Activated naive CD8-positive, alpha-beta T cell (primary cell): ENCODE results near the gene CA9.
A peak's percentile ranks its signal among the peaks of the same experiment; 100 is the strongest.

Experiments
- H3K27ac Mint-ChIP-seq: one replicate; pipeline ENCODE4 v1.8.0; 2021; ENCODE audit warnings: mixed read lengths
- H3K27me3 Mint-ChIP-seq: one replicate; pipeline ENCODE4 v1.8.0; 2021; ENCODE audit warnings: mixed read lengths
- H3K36me3 Mint-ChIP-seq: one replicate; pipeline ENCODE4 v1.8.0; 2021; ENCODE audit warnings: mixed read lengths
- H3K4me1 Mint-ChIP-seq: one replicate; pipeline ENCODE4 v1.8.0; 2021; ENCODE audit warnings: low read depth, mixed read lengths
- H3K4me3 Mint-ChIP-seq: one replicate; pipeline ENCODE4 v1.8.0; 2021; ENCODE audit warnings: mild to moderate bottlenecking, mixed read lengths
- H3K9me3 Mint-ChIP-seq: one replicate; pipeline ENCODE4 v1.8.0; 2021; ENCODE audit warnings: low read depth, mixed read lengths

The CA9 gene

DNA sequence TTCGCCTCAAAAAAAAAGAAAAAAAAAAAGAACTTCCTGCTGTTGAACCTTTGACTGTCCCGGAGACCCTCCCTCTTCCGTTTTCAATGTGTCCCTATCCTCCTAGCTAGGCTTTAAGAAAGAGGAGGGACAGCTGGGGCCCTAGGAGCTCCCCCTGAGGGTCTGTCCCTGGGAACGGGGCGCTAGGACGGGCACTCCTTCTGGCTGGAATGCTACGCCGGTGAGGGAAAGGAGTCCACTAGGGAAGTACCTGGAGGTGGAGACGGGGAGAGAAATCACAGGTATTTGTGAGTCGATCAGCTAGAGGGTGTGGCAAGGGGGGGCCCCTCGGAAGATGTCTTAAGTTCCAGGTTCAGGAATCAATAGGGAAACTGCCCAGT, 27.6 kb upstream of the CA9 start:
- no peaks in the 10 kb centered on the region for H3K36me3 Mint-ChIP-seq
- peaks cover 63% of the 10 kb centered on the region for H3K4me1 Mint-ChIP-seq
- peak overlapping the region; percentile 93 for H3K27ac Mint-ChIP-seq
- H3K9me3 Mint-ChIP-seq, result no peaks in the 10 kb centered on the region
- peak overlapping the region; percentile 96 for H3K4me3 Mint-ChIP-seq
- H3K27me3 Mint-ChIP-seq, result no peaks in the 10 kb centered on the region

DNA sequence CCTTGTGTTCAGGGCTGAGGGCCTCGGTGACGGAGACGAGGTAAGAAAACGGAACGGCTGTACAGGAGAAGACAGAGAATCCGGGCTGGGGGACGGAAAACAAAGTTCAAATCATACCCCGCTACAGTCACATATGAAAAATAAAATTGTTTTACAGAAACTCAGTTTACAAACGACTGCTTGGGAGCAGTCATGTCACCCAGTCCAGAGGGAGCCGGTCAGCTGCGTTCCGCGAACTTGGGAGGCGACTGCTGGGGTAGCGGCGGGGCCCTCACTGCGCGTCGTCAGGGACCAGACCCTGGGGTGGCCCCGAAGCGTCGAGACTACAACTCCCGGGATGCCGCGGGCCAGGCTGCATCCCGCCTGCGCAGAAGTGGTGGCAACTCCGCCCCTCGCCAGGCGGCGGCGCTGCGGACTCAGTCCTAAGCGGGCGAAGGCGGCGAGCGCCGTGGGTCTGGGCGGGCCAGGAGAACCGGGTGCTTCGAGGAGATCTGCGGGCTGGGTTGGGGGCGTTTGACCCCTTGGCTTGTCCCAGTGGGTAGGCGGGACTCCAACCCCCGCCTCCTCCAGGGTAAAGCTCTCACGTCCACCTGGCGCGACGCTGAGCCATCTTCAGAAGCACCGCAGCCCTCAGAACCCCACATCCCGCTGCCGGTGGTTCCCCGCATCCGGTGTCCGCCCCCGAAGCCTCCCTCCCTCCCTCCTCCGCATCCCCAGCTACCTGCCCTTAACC, 27.0 kb upstream of the CA9 start:
- H3K9me3 Mint-ChIP-seq, result no peaks in the 10 kb centered on the region
- peaks cover 65% of the 10 kb centered on the region for H3K4me1 Mint-ChIP-seq
- H3K4me3 Mint-ChIP-seq, result peak overlapping the region; percentile 96
- H3K27me3 Mint-ChIP-seq, result no peaks in the 10 kb centered on the region
- peak overlapping the region; percentile 93 for H3K27ac Mint-ChIP-seq
- no peaks in the 10 kb centered on the region for H3K36me3 Mint-ChIP-seq

DNA sequence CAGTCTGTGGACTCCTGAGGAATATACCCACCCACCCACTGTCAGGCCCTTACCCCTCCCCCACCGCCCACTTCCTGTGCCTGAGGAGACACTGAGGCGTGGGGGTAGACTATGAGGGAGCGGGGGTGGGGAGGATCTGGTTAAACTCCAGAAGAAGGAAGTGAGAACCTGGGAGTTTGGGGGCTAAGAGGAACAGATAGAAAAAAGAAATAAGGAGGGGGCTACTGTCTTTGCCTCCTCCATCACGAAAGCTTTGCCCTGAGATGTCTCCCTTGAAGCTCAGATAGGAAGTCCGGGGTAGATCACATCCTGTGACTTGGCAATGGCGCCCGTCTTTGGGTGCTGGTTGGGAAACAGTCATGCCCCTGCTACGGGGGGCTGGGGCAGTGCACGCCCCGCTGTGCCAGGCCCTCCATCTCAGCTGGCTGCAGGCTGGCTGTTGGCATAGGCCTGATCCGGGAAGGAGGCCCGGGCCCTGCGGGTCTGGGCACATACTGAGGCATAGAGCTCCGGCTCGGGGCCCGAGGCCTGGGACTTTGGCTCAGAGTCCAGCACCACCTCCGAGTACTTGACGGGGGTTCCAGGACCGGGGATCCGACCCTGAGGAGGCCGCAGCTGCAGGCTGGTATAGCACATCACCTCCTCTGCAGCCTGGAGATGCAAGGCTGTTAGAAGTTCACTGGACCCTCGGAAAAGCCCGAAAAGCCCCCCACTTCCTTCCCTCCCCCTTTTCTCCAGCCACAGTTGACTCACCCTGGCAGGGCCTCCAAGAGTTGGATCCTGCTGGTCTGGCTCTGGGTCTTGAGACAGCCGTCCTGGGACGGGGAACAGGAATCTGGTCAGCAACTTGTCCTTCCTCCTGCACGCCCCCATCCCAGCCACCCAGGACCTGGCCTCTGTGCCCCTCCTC, 24.0 kb upstream of the CA9 start:
- peaks cover 64% of the 10 kb centered on the region for H3K4me1 Mint-ChIP-seq

DNA sequence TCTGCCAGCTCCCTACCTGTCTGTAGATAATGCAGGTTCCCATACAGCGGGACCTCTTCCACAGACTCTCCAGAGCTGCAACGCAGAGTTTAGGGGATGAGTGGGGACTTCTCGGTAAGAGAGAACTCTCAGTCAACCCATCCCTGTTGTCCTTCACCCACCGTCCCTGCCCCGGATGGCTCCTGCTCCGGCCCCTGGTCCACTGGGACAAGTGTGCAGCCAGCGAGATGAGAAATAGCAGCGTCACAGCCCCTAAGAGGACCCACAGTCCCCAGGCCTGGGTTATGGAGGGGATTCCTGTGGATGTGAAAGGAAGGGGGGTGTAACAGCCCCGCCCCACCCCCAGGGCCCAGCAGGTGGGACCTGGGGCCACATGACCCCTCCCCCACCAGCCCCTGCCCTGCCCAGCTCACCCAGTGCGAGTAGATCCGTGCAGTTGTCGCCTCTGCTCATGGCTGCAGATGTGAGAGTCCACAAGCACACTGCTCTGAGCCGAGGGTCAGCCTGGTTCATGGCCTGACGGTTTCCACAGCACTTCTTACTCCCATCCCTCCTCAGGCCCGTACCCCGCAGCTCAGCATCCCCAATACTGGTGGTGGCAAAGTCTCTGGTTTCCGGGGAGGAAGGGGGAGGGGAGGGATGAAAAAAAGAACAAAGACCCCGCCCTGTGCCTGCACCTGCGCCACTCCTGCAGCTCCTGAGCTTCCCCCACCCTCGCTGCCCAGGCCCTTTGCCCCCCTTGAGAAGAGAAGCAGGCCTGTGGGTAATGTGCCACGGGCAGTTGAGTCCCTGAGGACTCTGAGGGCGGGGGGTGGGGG, 23.2 kb upstream of the CA9 start, which contains the start of gene SIT1:
Gene SIT1, minus strand, starts transcription at position 591 of the 818 bp plus-strand sequence. Its CDS starts 78 bp downstream, at position 513.
- Mint-ChIP-seq H3K9me3 (no peaks in the 10 kb centered on the region), H3K4me1 (peaks cover 61% of the 10 kb centered on the region), H3K4me3 (peak within 1 kb of the TSS; percentile 85), H3K27me3 (no peaks in the 10 kb centered on the region), H3K27ac (peak within 1 kb of the TSS; percentile 91), H3K36me3 (no peaks in the 10 kb centered on the region)

More for the DNA sequence above, 24.0 kb upstream of the CA9 start:
- no peaks in the 10 kb centered on the region for H3K36me3 Mint-ChIP-seq
- H3K27me3 Mint-ChIP-seq, result no peaks in the 10 kb centered on the region
- H3K27ac Mint-ChIP-seq, result peak overlapping the region; percentile 91
- H3K9me3 Mint-ChIP-seq, result no peaks in the 10 kb centered on the region
- peak overlapping the region; percentile 85 for H3K4me3 Mint-ChIP-seq

DNA sequence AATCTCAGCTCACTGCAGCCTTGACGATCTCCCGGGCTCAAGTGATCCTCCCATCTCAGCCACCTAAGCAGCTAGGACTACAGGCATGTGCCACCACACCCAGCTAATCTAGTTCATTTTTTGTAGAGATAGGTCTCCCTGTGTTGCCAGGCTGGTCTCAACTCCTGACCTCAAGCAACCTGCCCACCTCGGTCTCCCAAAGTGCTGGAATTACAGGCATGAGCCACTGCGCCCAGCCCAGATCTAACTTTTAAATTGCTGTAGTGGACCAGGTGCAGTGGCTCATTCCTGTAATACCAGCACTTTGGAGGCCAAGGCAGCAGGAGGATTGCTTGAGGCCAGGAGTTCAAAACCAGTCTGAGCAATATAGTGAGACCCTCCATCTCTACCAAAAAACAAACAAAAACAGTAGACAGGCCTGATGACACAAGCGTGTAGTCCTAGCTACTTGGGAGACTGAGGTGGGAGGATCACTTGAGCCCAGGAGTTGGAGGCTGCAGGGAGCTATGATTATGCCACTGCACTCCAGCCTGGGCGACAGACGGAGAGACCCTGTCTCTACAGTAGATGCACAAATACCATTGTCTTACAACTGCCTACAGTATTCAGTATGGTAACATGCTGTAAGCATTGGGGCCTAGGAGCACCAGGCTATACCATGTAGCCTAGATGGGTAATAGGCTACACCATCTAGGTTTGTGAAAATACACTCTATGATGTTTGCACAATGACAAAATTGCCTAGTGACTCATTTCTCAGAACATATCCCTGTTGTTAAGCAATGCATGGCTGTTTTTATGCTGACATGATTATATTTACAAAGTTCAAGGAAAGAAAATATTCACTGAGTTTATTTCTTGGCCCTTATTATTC, 21.5 kb upstream of the CA9 start:
- Mint-ChIP-seq H3K9me3 (no peaks in the 10 kb centered on the region), H3K4me3 (peak overlapping the region; percentile 38), H3K36me3 (no peaks in the 10 kb centered on the region), H3K27me3 (no peaks in the 10 kb centered on the region), H3K4me1 (peaks cover 66% of the 10 kb centered on the region), H3K27ac (peak overlapping the region; percentile 91)

DNA sequence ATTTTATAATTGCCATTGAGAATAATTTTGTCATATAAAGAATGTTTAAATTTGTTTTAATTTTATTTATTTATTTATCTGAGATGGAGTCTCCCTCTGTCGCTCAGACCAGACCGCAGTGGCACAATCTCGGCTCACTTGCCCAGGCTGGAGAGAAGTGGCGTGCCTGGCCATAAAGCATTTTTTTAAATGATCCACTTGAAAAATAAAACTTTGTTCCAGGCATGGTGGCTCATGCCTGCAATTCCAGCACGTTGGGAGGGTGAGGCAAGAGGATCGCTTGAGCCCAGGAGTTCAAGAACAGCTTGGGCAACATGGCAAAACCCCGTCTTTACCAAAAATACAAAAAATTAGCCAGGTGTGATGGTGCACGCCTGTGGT, 20.9 kb upstream of the CA9 start:
- no peak overlapping the region for H3K4me3 Mint-ChIP-seq
- no peak overlapping the region for H3K27ac Mint-ChIP-seq
- no peaks in the 10 kb centered on the region for H3K36me3 Mint-ChIP-seq
- no peaks in the 10 kb centered on the region for H3K9me3 Mint-ChIP-seq
- no peaks in the 10 kb centered on the region for H3K27me3 Mint-ChIP-seq
- H3K4me1 Mint-ChIP-seq, result peaks cover 66% of the 10 kb centered on the region

DNA sequence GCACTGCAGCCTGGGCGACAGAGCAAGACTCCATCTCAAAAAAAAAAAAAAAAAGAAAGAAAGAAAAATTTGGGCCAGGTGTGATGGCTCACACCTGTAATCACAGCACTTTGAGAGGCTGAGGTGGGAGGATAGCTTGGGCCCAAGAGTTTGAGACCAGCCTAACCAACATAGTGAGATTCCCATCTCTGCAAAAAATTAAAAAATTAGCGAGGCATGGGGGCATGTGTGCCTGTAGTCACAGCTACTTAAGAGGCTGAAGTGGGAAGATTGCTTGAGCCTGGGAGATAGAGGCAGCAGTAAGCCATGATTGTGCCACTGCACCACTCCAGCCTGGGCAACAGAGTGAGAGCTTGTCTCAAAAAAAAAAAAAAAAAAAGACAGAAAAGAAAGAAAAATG, 20.1 kb upstream of the CA9 start:
- H3K9me3 Mint-ChIP-seq, result no peaks in the 10 kb centered on the region
- H3K27ac Mint-ChIP-seq, result no peak overlapping the region
- no peak overlapping the region for H3K4me3 Mint-ChIP-seq

DNA sequence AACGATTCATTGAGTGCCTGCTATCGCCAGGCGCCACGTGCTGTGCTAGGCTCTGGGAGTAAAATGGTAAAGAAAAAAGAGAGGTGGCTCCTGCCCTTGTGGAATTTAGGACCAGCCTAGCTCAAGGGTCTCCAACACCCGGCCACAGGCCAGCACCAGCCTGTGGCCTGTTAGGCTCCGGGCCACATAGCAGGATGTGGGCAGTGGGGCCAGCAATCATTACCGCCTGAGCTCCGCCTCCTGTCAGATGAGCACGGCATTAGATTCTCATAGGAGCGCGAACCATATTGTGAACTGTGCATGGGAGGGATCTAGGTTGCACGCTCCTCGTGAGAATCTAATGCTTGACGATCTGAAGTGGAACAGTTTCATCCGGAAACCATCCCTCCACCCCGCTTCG, 17.4 kb upstream of the CA9 start:
- H3K27ac Mint-ChIP-seq, result peak overlapping the region; percentile 99

More for the DNA sequence above, 20.1 kb upstream of the CA9 start:
- H3K36me3 Mint-ChIP-seq, result no peaks in the 10 kb centered on the region
- no peaks in the 10 kb centered on the region for H3K27me3 Mint-ChIP-seq
- H3K4me1 Mint-ChIP-seq, result peaks cover 60% of the 10 kb centered on the region

DNA sequence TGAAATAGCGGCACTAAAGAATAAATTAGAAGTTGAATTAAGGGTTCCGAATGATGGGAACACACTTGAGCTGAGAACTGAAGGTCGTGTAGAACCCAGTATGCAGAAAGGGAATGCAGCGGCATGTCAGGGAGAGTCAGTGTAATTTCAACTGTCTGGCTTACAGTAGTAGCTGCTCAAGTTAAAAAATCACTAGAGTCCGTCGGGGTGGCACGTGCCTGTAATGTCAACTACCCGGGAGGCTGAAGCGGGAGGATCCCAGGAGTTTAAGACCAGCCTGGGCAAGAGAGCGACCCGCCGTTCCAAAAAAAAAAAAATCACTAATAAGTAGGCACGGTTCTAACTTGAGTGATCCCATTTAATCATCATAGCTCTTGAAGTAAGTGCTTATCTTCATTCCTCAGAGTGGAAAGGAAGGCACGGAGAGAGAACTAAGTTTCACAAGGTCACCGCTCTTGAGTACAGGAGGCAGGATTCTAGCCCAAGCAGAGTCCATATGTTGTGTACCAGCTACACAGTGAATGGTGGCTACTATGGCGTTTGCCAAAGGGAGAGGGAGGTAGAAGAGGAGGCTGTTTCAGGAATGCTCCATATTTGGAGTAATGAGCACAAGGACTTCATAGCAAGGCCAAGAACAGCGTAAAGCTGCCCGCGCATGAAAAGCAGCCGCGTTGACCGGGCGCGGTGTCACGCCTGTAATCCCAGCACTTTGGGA, 16.7 kb upstream of the CA9 start:
- Mint-ChIP-seq H3K4me1 (peaks cover 64% of the 10 kb centered on the region), H3K36me3 (peaks cover 2% of the 10 kb centered on the region), H3K27ac (peak overlapping the region; percentile 99), H3K27me3 (no peaks in the 10 kb centered on the region), H3K9me3 (no peaks in the 10 kb centered on the region), H3K4me3 (peak overlapping the region; percentile 85)

More for the DNA sequence above, 17.4 kb upstream of the CA9 start:
- peaks cover 2% of the 10 kb centered on the region for H3K36me3 Mint-ChIP-seq
- peak overlapping the region; percentile 85 for H3K4me3 Mint-ChIP-seq
- no peaks in the 10 kb centered on the region for H3K9me3 Mint-ChIP-seq
- no peaks in the 10 kb centered on the region for H3K27me3 Mint-ChIP-seq
- peaks cover 66% of the 10 kb centered on the region for H3K4me1 Mint-ChIP-seq

DNA sequence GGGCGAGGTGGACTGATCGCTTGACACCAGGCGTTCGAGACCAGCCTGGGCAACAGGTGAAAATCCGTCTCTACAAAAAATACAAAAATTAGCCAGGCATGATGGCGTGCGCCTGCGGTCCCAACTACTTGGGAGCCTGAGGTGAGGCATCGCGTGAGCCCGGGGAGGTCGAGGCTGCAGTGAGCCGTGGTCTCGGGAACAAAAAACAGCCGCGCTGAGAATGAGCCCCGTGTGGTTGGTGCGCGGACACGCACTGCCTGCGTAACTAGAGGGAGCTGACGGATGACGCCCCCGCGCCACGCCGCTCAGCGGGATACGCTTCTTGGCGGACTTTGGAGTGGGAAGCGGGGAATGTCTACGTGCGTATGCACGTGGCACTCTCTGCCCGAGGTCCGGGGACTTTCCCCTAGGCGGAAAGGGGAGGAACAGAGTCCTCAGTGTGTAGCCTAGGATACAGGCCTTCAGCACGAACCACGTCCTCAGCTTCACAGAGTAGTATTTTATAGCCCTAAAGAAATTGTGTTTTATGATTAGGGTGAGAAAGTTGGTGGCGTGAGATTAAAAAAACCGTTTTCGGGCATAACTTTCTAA, 16.1 kb upstream of the CA9 start, which contains the start of gene RMRP:
Gene RMRP, minus strand, starts transcription at position 474 of the 591 bp plus-strand sequence.
- Mint-ChIP-seq H3K27me3 (no peaks in the 10 kb centered on the region), H3K9me3 (no peaks in the 10 kb centered on the region), H3K27ac (peak within 1 kb of the TSS; percentile 99), H3K36me3 (peaks cover 2% of the 10 kb centered on the region), H3K4me3 (peak within 1 kb of the TSS; percentile 85), H3K4me1 (peaks cover 65% of the 10 kb centered on the region)

DNA sequence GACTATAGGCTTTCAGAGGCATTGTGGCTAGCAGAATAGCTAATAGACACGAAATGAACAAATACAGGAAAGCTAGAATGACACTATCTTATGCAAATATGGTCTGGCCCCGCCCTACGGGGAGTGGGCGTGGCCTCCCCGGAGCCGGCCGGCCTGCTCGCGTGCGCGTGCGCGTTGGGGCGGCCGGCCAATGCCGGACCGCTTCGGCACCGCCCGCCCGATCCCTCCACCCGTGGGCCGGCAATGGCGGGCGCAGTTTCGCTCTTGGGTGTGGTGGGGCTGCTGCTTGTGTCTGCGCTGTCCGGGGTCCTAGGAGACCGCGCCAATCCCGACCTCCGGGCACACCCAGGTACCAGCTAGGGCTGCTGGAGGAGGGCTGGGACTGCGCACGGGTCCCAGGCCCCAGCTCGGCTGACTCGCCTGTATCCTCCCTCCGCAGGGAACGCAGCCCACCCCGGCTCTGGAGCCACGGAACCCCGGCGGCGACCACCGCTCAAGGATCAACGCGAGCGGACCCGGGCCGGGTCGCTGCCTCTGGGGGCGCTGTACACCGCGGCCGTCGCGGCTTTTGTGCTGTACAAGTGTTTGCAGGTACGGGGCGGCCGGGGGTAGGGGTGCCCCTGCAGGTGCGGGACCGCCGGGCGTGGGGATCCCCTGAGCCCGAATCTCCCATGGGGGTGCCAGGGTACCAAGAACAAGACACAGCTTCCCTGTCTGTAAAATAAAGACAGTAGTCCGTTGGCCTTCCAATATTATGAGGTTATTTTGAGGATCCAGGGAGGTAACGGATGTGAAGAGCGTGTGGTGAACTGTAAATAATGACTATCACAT, 15.4 kb upstream of the CA9 start, which contains the start of gene CCDC107:
Gene CCDC107, plus strand, starts transcription at position 156 of the 831 bp plus-strand sequence. Its CDS starts 88 bp downstream, at position 244.
- Mint-ChIP-seq H3K27me3 (no peaks in the 10 kb centered on the region), H3K4me3 (peak within 1 kb of the TSS; percentile 85), H3K36me3 (peaks cover 2% of the 10 kb centered on the region), H3K27ac (peak within 1 kb of the TSS; percentile 99), H3K4me1 (peaks cover 67% of the 10 kb centered on the region), H3K9me3 (no peaks in the 10 kb centered on the region)

DNA sequence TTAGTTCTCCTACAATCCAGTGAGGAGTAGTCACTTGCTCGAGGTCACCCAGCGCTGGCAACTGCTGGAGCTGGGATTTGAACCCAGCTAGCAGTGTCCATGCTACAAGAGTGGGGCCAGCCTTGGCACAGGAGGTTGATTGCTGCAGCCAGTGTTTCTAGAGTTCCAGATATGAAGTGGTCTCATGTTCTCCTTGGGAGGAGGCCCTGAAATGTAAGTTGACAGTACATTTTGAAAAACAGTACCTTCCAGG, 14.8 kb upstream of the CA9 start:
- no peaks in the 10 kb centered on the region for H3K9me3 Mint-ChIP-seq
- no peaks in the 10 kb centered on the region for H3K27me3 Mint-ChIP-seq
- peaks cover 68% of the 10 kb centered on the region for H3K4me1 Mint-ChIP-seq
- H3K4me3 Mint-ChIP-seq, result peak overlapping the region; percentile 85
- H3K27ac Mint-ChIP-seq, result peak overlapping the region; percentile 70
- H3K36me3 Mint-ChIP-seq, result peaks cover 2% of the 10 kb centered on the region
